Heart left ventricle (tissue), 16 donors: ENCODE results near the gene MGAM2. TPM values are rescaled to one million over a fixed set of nuclear protein-coding genes. Genes with fewer than 3 reads are reported as not detected.
"Not testable (repeated sequence)": the region's sequence is repeated elsewhere in the genome, so short reads cannot be mapped to it uniquely, and the experiment has no call there.

ENCODE experiments used
- ATAC-seq, 4 donors: fragments of 200-7000 bp; cut with Tn5 transposase; one replicate each; pipeline ENCODE4 v1.9.1; 2020 to 2022; ENCODE audit warnings: moderate library complexity in 4 of 4, mild to moderate bottlenecking in 3 of 4, moderate number of reproducible peaks in 1 of 4
- DNase-seq, 5 donors: peaks; one replicate each; pipeline ENCODE4 v3.0.0-alpha.2; 2020
- H3K27ac ChIP-seq, 12 donors: fragments of 200-600 bp; sonication (generic) in 4 of 12; one replicate each; pipeline versions ENCODE4 v1.5.0 to v1.8.0; 2016 to 2022; ENCODE audit warnings: mild to moderate bottlenecking in 2 of 12
- H3K27me3 ChIP-seq, 9 donors: fragments of 200-600 bp; sonication (generic) in 2 of 9; one replicate each; pipeline versions ENCODE4 v1.5.1 to v1.8.0; 2016 to 2022; ENCODE audit warnings: mild to moderate bottlenecking in 3 of 9
- H3K36me3 ChIP-seq, 9 donors: fragments of 200-600 bp; sonication (generic) in 2 of 9; one replicate each; pipeline versions ENCODE4 v1.5.0 to v1.8.0; 2018 to 2022; ENCODE audit warnings: mild to moderate bottlenecking in 2 of 9
- H3K4me1 ChIP-seq, 12 donors: fragments of 200-600 bp; sonication (generic) in 4 of 12; one replicate each; pipeline versions ENCODE4 v1.5.0 to v1.8.0; 2016 to 2022; ENCODE audit warnings: mild to moderate bottlenecking in 3 of 12
- H3K4me3 ChIP-seq, 12 donors: fragments of 200-600 bp; sonication (generic) in 4 of 12; one replicate each; pipeline versions ENCODE4 v1.5.0 to v1.8.0; 2017 to 2022; ENCODE audit warnings: mild to moderate bottlenecking in 9 of 12, moderate library complexity in 4 of 12
- H3K9me3 ChIP-seq, 12 donors: fragments of 200-600 bp; sonication (generic) in 4 of 12; one replicate each; pipeline versions ENCODE4 v1.5.0 to v1.8.0; 2016 to 2022; ENCODE audit warnings: mild to moderate bottlenecking in 1 of 12
- CTCF ChIP-seq, 12 donors: fragments of 200-600 bp; sonication (generic) in 4 of 12; IDR thresholded peaks; one replicate each; pipeline versions ENCODE4 v1.5.0 to v1.8.0; 2018 to 2022; ENCODE audit warnings: antibody characterized with exemption in 12 of 12, mild to moderate bottlenecking in 5 of 12
- POLR2A ChIP-seq, 2 donors: fragments of 450-650 bp; IDR thresholded peaks; one replicate each; pipeline ENCODE4 v1.6.1; 2017; ENCODE audit warnings: antibody characterized with exemption in 2 of 2, mild to moderate bottlenecking in 2 of 2, moderate library complexity in 2 of 2
- WGBS, 4 donors: extraction: QIAGEN DNeasy Blood & Tissue Kit in 2 of 4; methylation state at CpG; one replicate each; pipeline versions ENCODE4 v1.1.5 to v1.1.7; 2013 to 2018; 5-methylcytosine and 5-hydroxymethylcytosine counted together
- intact Hi-C, 10 donors: fragments of 100-400 bp; cut with DNase I; formaldehyde crosslinking; loops; one replicate each; pipeline versions ENCODE4 v1.11.1 to v1.14.2; 2022
- polyA plus RNA-seq, 2 donors: library from polyadenylated mRNA; stranded (reverse); fragments of 200-250 nt; gene quantifications; one replicate each; pipeline ENCODE4 v1.2.3, GENCODE V29; 2013
- total RNA-seq, 9 donors: library from RNA; depleted of rRNA in 2 of 9; stranded (reverse); fragments of >200 nt in 2 of 9; fragmentation: NEBNext Ultra II Directional in 3 of 9; extraction: Animal tissue kit (Norgen Biotek cat#: 25700) in 3 of 9; gene quantifications; one replicate each; pipeline versions ENCODE4 v1.1.0 to v1.2.4, GENCODE V29; 2016 to 2023
- donor health status: ischemic (EF 13 %, LVEDD 7.1; RV severe dilation, severe dysfunction).
- donor health status: healthy with polysubstance abuse.
- donor health status: DM: no; HTN: yes; CAD: no.
- donor health status: DM: no; HTN: no; CAD: no.
- donor health status: ischemic (EF 25% LVEDD 6.9; RV normal size, moderate dysfunction).
- donor health status: ischemic (EF 25% LVEDD 5.7; RV mildly dilated, moderate dysfunction).
- donor health status: healthy.
- donor health status: DM: yes; HTN: yes; CAD: no.
- donor health status: ischemic (EF 35%, LVEDD 5.7; RV mildly dilated, moderate dysfunction).
- donor health status: nonischemic (EF 11% LVEDD 7.7; RV severe dilation, severe dysfunction).
- donor health status: DM: yes; HTN: yes; CAD: no.
- donor health status: PGD.
- donor health status: ischemic (EF 29% LVEDD 5.4; RV normal size, mild dysfunction).
- donor health status: nonischemic (EF 23%, LVEDD 6.1; RV moderate dilation, normal function).

The MGAM2 gene
- total and polyA plus RNA-seq, 11 donors = 0.01 to 0.13 (median 0.07) TPM; not detected in 4

GRCh38 chr7:142100634-142101033 lies 10.9 kb upstream of the MGAM2 start:
- 77 to 92% (median 80%) methylated on average over 1 of the region's 1 CpG for WGBS, 4 donors
- Histone ChIP-seq H3K27me3 (no peaks in the 10 kb centered on the region), H3K27ac (no peak overlapping the region), H3K4me3 (no peak overlapping the region), H3K36me3 (no peaks in the 10 kb centered on the region), H3K4me1 (peaks cover 0 to 4% (median 0%) of the 10 kb centered on the region in 12 donors), H3K9me3 (no peaks in the 10 kb centered on the region)
- DNase-seq (no peak), ATAC-seq (no peak)
- no peak for TF ChIP-seq POLR2A (IDR thresholded peaks at IDR 0.05)
- no peak for TF ChIP-seq CTCF (IDR thresholded peaks at IDR 0.05)
- intact Hi-C loops = no loop called here

- H3K4me1 ChIP-seq, intact Hi-C loops, H3K9me3 ChIP-seq, H3K27ac ChIP-seq, H3K4me3 ChIP-seq, H3K36me3 ChIP-seq, DNase-seq, ATAC-seq, H3K27me3 ChIP-seq: not testable (repeated sequence)
- 83 to 89% (median 84%) methylated on average over 6 of the region's 6 CpGs for WGBS, 4 donors
Observed at GRCh38 chr7:142101794-142102193, 9.7 kb upstream of the MGAM2 start.

- intact Hi-C loops = loop anchor here in 1 of 10 donors (5.0 kb wide), 1 partner anchor 43 kb away; no protein-coding TSS in a partner anchor
- WGBS, 4 donors = 63 to 73% (median 70%) methylated on average over 6 of the region's 6 CpGs
- Histone ChIP-seq H3K4me1 (peaks cover 0 to 7% (median 0%) of the 10 kb centered on the region in 12 donors), H3K36me3 (no peaks in the 10 kb centered on the region), H3K27ac (peak overlapping the region in 1 of 12 donors; percentile 66), H3K4me3 (peak overlapping the region in 1 of 12 donors; percentile 31), H3K27me3 (no peaks in the 10 kb centered on the region), H3K9me3 (no peaks in the 10 kb centered on the region)
- TF ChIP-seq CTCF (IDR thresholded peaks at IDR 0.05) (no peak), POLR2A (IDR thresholded peaks at IDR 0.05) (no peak)
- ATAC-seq (peak in 3 of 4 donors; percentile 51 to 59 (median 54)), DNase-seq (peak in 1 of 5 donors; percentile 26)
Observed at GRCh38 chr7:142104550-142105527, 6.7 kb upstream of the MGAM2 start.

GRCh38 chr7:142108728-142109505 lies 2.6 kb upstream of the MGAM2 start:
- Histone ChIP-seq H3K4me3 (no peak overlapping the region), H3K9me3 (no peaks in the 10 kb centered on the region), H3K27ac (no peak overlapping the region), H3K4me1 (peaks cover 0 to 7% (median 0%) of the 10 kb centered on the region in 12 donors), H3K27me3 (peaks cover 0 to 4% (median 0%) of the 10 kb centered on the region in 9 donors), H3K36me3 (no peaks in the 10 kb centered on the region)
- ATAC-seq (no peak), DNase-seq (no peak)
- WGBS, 4 donors = 69 to 73% (median 71%) methylated on average over 8 of the region's 8 CpGs
- intact Hi-C loops = loop anchor here in 1 of 10 donors (5.0 kb wide), 1 partner anchor 47 kb away; no protein-coding TSS in a partner anchor
- no peak for TF ChIP-seq CTCF (IDR thresholded peaks at IDR 0.05)
- TF ChIP-seq POLR2A (IDR thresholded peaks at IDR 0.05) = no peak
